ENCODE data around the gene TNFRSF4. TPM values are rescaled to one million over a fixed set of nuclear protein-coding genes. Genes with fewer than 3 reads are reported as not detected.

The TNFRSF4 gene
- total RNA-seq, 2 donors from 2014 or later, result 1.2 to 2.3 TPM

- no peak overlapping the region for H3K4me3 ChIP-seq
- peak overlapping the region in 1 of 2 donors; percentile 64 for H3K9ac ChIP-seq (ENCODE audit: low read depth in 2 of 2, low read length in 2 of 2)
- peaks cover 4% of the 10 kb centered on the region for H3K4me1 ChIP-seq
- no peaks in the 10 kb centered on the region for H3K36me3 ChIP-seq
- peaks cover 24% of the 10 kb centered on the region for H3K27me3 ChIP-seq
- no peaks in the 10 kb centered on the region for H3K9me3 ChIP-seq
- intact Hi-C loops (cut with DNase I), result no loop called here
- no peak for DNase-seq
- TF ChIP-seq, protein P1, sequence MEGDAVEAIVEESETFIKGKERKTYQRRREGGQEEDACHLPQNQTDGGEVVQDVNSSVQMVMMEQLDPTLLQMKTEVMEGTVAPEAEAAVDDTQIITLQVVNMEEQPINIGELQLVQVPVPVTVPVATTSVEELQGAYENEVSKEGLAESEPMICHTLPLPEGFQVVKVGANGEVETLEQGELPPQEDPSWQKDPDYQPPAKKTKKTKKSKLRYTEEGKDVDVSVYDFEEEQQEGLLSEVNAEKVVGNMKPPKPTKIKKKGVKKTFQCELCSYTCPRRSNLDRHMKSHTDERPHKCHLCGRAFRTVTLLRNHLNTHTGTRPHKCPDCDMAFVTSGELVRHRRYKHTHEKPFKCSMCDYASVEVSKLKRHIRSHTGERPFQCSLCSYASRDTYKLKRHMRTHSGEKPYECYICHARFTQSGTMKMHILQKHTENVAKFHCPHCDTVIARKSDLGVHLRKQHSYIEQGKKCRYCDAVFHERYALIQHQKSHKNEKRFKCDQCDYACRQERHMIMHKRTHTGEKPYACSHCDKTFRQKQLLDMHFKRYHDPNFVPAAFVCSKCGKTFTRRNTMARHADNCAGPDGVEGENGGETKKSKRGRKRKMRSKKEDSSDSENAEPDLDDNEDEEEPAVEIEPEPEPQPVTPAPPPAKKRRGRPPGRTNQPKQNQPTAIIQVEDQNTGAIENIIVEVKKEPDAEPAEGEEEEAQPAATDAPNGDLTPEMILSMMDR (IDR thresholded peaks at IDR 0.05), result no peak
- H3K27ac ChIP-seq, result no peak overlapping the region
Measured at GRCh38 chr1:1208713-1209433, 5.1 kb downstream of the TNFRSF4 start.

GRCh38 chr1:1207571-1207892 lies 6.4 kb downstream of the TNFRSF4 start:
- no peak for DNase-seq

GRCh38 chr1:1206966-1207531 lies 6.9 kb downstream of the TNFRSF4 start:
- no peaks in the 10 kb centered on the region for H3K9me3 ChIP-seq
- H3K4me3 ChIP-seq, result no peak overlapping the region
- peak overlapping the region in 1 of 2 donors; percentile 69 for H3K9ac ChIP-seq (ENCODE audit: low read depth in 2 of 2, low read length in 2 of 2)
- H3K36me3 ChIP-seq, result no peaks in the 10 kb centered on the region
- H3K27me3 ChIP-seq, result peaks cover 28% of the 10 kb centered on the region
- TF ChIP-seq, protein P1 (IDR thresholded peaks at IDR 0.05), result no peak
- H3K27ac ChIP-seq, result no peak overlapping the region
- intact Hi-C loops (cut with DNase I), result no loop called here
- H3K4me1 ChIP-seq, result peaks cover 4% of the 10 kb centered on the region
- no peak for DNase-seq

More at GRCh38 chr1:1207571-1207892, 6.4 kb downstream of the TNFRSF4 start:
- peaks cover 28% of the 10 kb centered on the region for H3K27me3 ChIP-seq
- no peak overlapping the region for H3K9ac ChIP-seq (ENCODE audit: low read depth in 2 of 2, low read length in 2 of 2)
- TF ChIP-seq, protein P1 (IDR thresholded peaks at IDR 0.05), result no peak
- peaks cover 4% of the 10 kb centered on the region for H3K4me1 ChIP-seq
- no peak overlapping the region for H3K4me3 ChIP-seq
- no peak overlapping the region for H3K27ac ChIP-seq
- no peaks in the 10 kb centered on the region for H3K9me3 ChIP-seq
- intact Hi-C loops (cut with DNase I), result no loop called here
- H3K36me3 ChIP-seq, result no peaks in the 10 kb centered on the region

DNA sequence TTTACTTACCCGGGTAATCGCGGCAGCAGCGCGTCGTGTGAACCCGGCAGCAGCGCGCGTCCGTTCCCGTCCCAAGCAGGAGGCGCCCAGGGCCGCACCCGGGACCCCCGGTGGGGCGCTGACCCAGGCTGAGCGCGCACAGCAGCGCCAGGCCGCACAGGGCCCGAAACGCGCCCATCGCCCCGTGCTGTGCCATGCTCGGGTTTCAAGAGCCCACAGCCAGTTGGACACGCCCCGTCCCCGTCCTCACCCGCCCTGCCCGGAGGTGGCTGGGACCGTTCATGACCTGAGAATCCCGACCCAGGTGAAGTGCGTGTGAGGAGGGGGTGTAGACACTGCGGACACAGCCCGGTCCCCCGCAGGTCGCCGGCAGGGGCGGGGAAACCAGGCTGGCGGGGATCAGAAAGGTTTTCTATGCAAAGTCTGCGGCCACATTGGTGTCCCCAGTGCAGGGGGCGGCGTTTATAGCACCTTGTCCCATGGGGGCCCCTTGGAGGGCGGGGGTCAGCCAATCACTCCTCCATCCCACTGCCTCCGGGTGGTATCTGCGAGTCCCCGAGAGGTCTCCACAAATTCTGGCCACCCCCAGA lies 7.5 kb downstream of the TNFRSF4 start, which contains the start of gene TNFRSF18:
TSS of gene TNFRSF18 (minus strand) at position 217 of the 590 bp plus-strand sequence. CDS start at position 196, 21 bp downstream.
- H3K27ac ChIP-seq, result no peak within 1 kb of the TSS
- peak within 1 kb of the TSS; percentile 3 for H3K4me3 ChIP-seq
- peak within 1 kb of the TSS in 1 of 2 donors; percentile 69 for H3K9ac ChIP-seq (ENCODE audit: low read depth in 2 of 2, low read length in 2 of 2)
- H3K9me3 ChIP-seq, result no peaks in the 10 kb centered on the region
- no peak for DNase-seq
- intact Hi-C loops (cut with DNase I), result no loop called here
- peaks cover 29% of the 10 kb centered on the region for H3K27me3 ChIP-seq
- peaks cover 4% of the 10 kb centered on the region for H3K4me1 ChIP-seq
- H3K36me3 ChIP-seq, result no peaks in the 10 kb centered on the region
- TF ChIP-seq, protein P1 (IDR thresholded peaks at IDR 0.05), result no peak

DNA sequence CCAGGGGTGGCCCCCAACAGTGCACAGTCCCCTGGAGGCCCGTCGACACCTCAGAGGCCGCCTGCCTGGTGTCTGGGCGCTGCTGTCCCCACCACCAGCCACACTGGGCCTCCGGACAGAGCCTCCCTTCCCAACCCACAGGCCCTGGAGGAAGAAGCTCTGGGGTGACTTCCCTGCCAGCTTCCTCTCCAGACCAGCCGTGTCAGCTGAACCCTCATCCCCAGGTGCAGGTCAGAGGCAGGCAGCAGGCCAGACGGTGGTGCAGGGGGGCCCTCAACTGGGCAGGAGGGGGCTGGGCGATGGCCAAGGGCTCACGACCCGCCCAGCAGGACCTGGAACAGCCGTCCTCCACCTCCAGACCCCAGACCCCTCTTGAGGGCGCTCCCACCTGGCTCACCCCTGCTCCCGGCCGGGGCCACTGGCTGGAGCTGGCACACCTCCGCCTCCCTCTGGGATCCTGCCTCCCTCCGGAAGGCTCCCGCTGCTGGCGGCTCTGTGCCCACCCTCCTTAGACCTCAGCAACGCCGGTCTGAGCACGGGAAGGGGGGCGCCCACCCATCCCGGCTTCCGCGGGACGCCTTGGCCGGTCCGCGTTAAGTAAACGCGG lies 8.1 kb downstream of the TNFRSF4 start:
- H3K9me3 ChIP-seq, result no peaks in the 10 kb centered on the region
- H3K27ac ChIP-seq, result no peak overlapping the region
- no peak for DNase-seq
- intact Hi-C loops (cut with DNase I), result no loop called here
- H3K9ac ChIP-seq (ENCODE audit: low read depth in 2 of 2, low read length in 2 of 2), result peak overlapping the region in 1 of 2 donors; percentile 69
- TF ChIP-seq, protein P1 (IDR thresholded peaks at IDR 0.05), result no peak
- peaks cover 4% of the 10 kb centered on the region for H3K4me1 ChIP-seq
- H3K4me3 ChIP-seq, result peak overlapping the region; percentile 3
- H3K27me3 ChIP-seq, result peaks cover 35% of the 10 kb centered on the region
- H3K36me3 ChIP-seq, result no peaks in the 10 kb centered on the region

All from colonic mucosa (tissue), 4 donors.